ENCODE measurements around the gene WFIKKN2. TPM values are rescaled to one million over a fixed set of nuclear protein-coding genes. Genes with fewer than 3 reads are reported as not detected.

Gene WFIKKN2
- total and polyA plus RNA-seq, 2 donors (not counting 1 experiment from before 2014, with no cell fraction given), result 0.02 to 0.33 TPM

DNA sequence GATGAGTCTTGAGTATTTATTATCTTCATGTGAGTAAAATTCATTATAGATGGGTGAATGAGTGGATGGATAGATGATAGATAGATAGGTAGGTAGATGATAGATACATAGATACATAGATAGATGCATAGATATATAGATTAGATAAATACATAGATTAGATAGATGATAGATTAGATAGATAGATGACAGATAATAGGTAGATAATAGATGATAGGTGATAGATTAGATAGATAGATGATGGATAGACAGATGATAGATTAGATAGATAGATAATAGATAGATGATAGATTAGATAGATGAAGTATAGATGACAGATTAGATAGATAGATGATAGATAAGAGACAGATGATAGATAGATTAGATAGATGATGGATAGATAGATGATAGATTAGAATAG is 21.8 kb upstream of the WFIKKN2 start:
- DNase-seq (ENCODE audit: low read depth in 2 of 2), result no peak

GRCh38 chr17:50815400-50815799 is 20.0 kb upstream of the WFIKKN2 start:
- Histone ChIP-seq H3K4me1 (ENCODE audit: control insufficient read depth, extremely low read depth, insufficient read depth, low read length) (no peaks in the 10 kb centered on the region), H3K4me2 (ENCODE audit: extremely low read depth, insufficient read depth, low read length) (no peak overlapping the region), H3K36me3 (ENCODE audit: control insufficient read depth, insufficient read depth, low read length) (no peaks in the 10 kb centered on the region), H3K79me2 (ENCODE audit: control insufficient read depth, insufficient read depth, low read length) (no peaks in the 10 kb centered on the region), H3K27ac (ENCODE audit: insufficient read depth, low read length) (no peak overlapping the region), H2AFZ (ENCODE audit: low read length) (no peak overlapping the region), H3K4me3 (replicated peaks in 1 of 4; ENCODE audit: control extremely low read depth in 1 of 4, insufficient read depth in 1 of 4, low read depth in 3 of 4, low read length in 4 of 4) (no peak overlapping the region), H4K20me1 (ENCODE audit: control insufficient read depth, extremely low read depth, insufficient read depth, low read length) (no peaks in the 10 kb centered on the region), H3K9ac (ENCODE audit: insufficient read depth, low read length) (no peak overlapping the region), H3K9me3 (ENCODE audit: control insufficient read depth, insufficient read depth, low read depth, low read length) (no peaks in the 10 kb centered on the region), H3K27me3 (ENCODE audit: control insufficient read depth, insufficient read depth, low read length) (peaks cover 10% of the 10 kb centered on the region)
- DNase-seq (ENCODE audit: low read depth in 2 of 2), result no peak
- no peak for TF ChIP-seq EZH2 (IDR thresholded peaks at IDR 0.05; ENCODE audit: low read length, missing control alignments)
- TF ChIP-seq, protein P1, sequence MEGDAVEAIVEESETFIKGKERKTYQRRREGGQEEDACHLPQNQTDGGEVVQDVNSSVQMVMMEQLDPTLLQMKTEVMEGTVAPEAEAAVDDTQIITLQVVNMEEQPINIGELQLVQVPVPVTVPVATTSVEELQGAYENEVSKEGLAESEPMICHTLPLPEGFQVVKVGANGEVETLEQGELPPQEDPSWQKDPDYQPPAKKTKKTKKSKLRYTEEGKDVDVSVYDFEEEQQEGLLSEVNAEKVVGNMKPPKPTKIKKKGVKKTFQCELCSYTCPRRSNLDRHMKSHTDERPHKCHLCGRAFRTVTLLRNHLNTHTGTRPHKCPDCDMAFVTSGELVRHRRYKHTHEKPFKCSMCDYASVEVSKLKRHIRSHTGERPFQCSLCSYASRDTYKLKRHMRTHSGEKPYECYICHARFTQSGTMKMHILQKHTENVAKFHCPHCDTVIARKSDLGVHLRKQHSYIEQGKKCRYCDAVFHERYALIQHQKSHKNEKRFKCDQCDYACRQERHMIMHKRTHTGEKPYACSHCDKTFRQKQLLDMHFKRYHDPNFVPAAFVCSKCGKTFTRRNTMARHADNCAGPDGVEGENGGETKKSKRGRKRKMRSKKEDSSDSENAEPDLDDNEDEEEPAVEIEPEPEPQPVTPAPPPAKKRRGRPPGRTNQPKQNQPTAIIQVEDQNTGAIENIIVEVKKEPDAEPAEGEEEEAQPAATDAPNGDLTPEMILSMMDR (conservative IDR thresholded peaks at IDR 0.05 in 1 of 2, IDR thresholded peaks at IDR 0.05 in 1 of 2; ENCODE audit: low read depth in 1 of 2, low read length in 2 of 2), result no peak

More for the DNA sequence above, 21.8 kb upstream of the WFIKKN2 start:
- Histone ChIP-seq H3K4me1 (ENCODE audit: control insufficient read depth, extremely low read depth, insufficient read depth, low read length) (no peaks in the 10 kb centered on the region), H3K27ac (ENCODE audit: insufficient read depth, low read length) (no peak overlapping the region), H4K20me1 (ENCODE audit: control insufficient read depth, extremely low read depth, insufficient read depth, low read length) (no peaks in the 10 kb centered on the region), H3K36me3 (ENCODE audit: control insufficient read depth, insufficient read depth, low read length) (no peaks in the 10 kb centered on the region), H3K9ac (ENCODE audit: insufficient read depth, low read length) (no peak overlapping the region), H3K9me3 (ENCODE audit: control insufficient read depth, insufficient read depth, low read depth, low read length) (no peaks in the 10 kb centered on the region), H3K4me3 (replicated peaks in 1 of 4; ENCODE audit: control extremely low read depth in 1 of 4, insufficient read depth in 1 of 4, low read depth in 3 of 4, low read length in 4 of 4) (no peak overlapping the region), H3K4me2 (ENCODE audit: extremely low read depth, insufficient read depth, low read length) (no peak overlapping the region), H3K79me2 (ENCODE audit: control insufficient read depth, insufficient read depth, low read length) (no peaks in the 10 kb centered on the region), H3K27me3 (ENCODE audit: control insufficient read depth, insufficient read depth, low read length) (peaks cover 7% of the 10 kb centered on the region), H2AFZ (ENCODE audit: low read length) (no peak overlapping the region)
- TF ChIP-seq, protein P1 (conservative IDR thresholded peaks at IDR 0.05 in 1 of 2, IDR thresholded peaks at IDR 0.05 in 1 of 2; ENCODE audit: low read depth in 1 of 2, low read length in 2 of 2), result no peak
- TF ChIP-seq EZH2 (IDR thresholded peaks at IDR 0.05; ENCODE audit: low read length, missing control alignments), result no peak

DNA sequence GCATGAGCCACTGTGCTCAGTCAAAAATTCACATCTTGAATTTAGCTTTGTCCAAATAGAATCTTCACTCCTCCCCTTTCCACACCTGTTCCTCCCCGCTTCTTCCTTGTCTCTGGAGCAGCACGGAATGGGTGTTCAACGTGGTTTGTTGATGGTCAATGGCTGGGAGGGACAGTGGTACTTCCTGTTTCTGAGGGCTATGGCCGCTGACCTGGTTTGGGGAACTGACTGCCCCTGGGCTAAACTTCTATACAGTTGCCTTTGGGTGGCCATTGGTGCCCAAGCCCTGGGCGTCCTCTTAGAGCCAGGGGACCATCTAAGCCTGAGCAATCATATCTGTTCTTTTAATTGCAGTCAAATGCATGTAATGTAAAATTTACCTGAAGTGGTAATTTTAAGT is 19.1 kb upstream of the WFIKKN2 start:
- Histone ChIP-seq H3K27ac (ENCODE audit: insufficient read depth, low read length) (no peak overlapping the region), H3K4me2 (ENCODE audit: extremely low read depth, insufficient read depth, low read length) (no peak overlapping the region), H2AFZ (ENCODE audit: low read length) (no peak overlapping the region), H3K79me2 (ENCODE audit: control insufficient read depth, insufficient read depth, low read length) (no peaks in the 10 kb centered on the region), H3K27me3 (ENCODE audit: control insufficient read depth, insufficient read depth, low read length) (peaks cover 10% of the 10 kb centered on the region), H3K9ac (ENCODE audit: insufficient read depth, low read length) (no peak overlapping the region), H3K4me1 (ENCODE audit: control insufficient read depth, extremely low read depth, insufficient read depth, low read length) (no peaks in the 10 kb centered on the region), H3K9me3 (ENCODE audit: control insufficient read depth, insufficient read depth, low read depth, low read length) (no peaks in the 10 kb centered on the region), H3K36me3 (ENCODE audit: control insufficient read depth, insufficient read depth, low read length) (no peaks in the 10 kb centered on the region), H3K4me3 (replicated peaks in 1 of 4; ENCODE audit: control extremely low read depth in 1 of 4, insufficient read depth in 1 of 4, low read depth in 3 of 4, low read length in 4 of 4) (no peak overlapping the region), H4K20me1 (ENCODE audit: control insufficient read depth, extremely low read depth, insufficient read depth, low read length) (no peaks in the 10 kb centered on the region)
- no peak for TF ChIP-seq EZH2 (IDR thresholded peaks at IDR 0.05; ENCODE audit: low read length, missing control alignments)
- TF ChIP-seq, protein P1 (conservative IDR thresholded peaks at IDR 0.05 in 1 of 2, IDR thresholded peaks at IDR 0.05 in 1 of 2; ENCODE audit: low read depth in 1 of 2, low read length in 2 of 2), result no peak
- DNase-seq (ENCODE audit: low read depth in 2 of 2), result no peak
